Measurements from ENCODE around the gene DLG2. TPM values are rescaled to one million over a fixed set of nuclear protein-coding genes. Genes with fewer than 3 reads are reported as not detected.

The DLG2 gene
- total and polyA plus RNA-seq, 2 donors (not counting 3 experiments of a cell fraction or from before 2014, with no cell fraction given), result 0.15 to 1.1 TPM

- Histone ChIP-seq H3K27me3 (ENCODE audit: control insufficient read depth in 2 of 2, insufficient read depth in 2 of 2, low read length in 2 of 2) (no peaks in the 10 kb centered on the region), H4K20me1 (replicated peaks; ENCODE audit: control insufficient read depth, extremely low read depth, insufficient read depth, low read length) (no peaks in the 10 kb centered on the region), H2AFZ (ENCODE audit: low read depth, low read length) (no peak overlapping the region), H3K79me2 (ENCODE audit: control insufficient read depth, insufficient read depth, low read length) (no peaks in the 10 kb centered on the region), H3K4me3 (replicated peaks in 1 of 3; ENCODE audit: insufficient read depth in 1 of 3, low read depth in 1 of 3, low read length in 3 of 3) (no peak overlapping the region), H3K4me1 (ENCODE audit: control insufficient read depth, extremely low read depth, insufficient read depth, low read length) (no peaks in the 10 kb centered on the region), H3K36me3 (ENCODE audit: control insufficient read depth in 2 of 2, extremely low read depth in 1 of 2, insufficient read depth in 2 of 2, low read length in 2 of 2) (no peaks in the 10 kb centered on the region), H3K27ac (ENCODE audit: insufficient read depth, low read depth, low read length) (no peak overlapping the region), H3K4me2 (ENCODE audit: insufficient read depth, low read length) (no peak overlapping the region), H3K9ac (replicated peaks; ENCODE audit: extremely low read depth, insufficient read depth, low read length) (no peak overlapping the region), H3K9me3 (replicated peaks; ENCODE audit: control insufficient read depth, insufficient read depth, low read length) (peaks cover 3% of the 10 kb centered on the region), H3K9me1 (replicated peaks; ENCODE audit: control insufficient read depth, extremely low read depth, insufficient read depth, low read length) (no peaks in the 10 kb centered on the region)
- no peak for FAIRE-seq
- ChIA-PET POLR2A (no interaction called here), CTCF (no interaction called here)
- dilution Hi-C loops (cut with MboI; ENCODE audit: extremely low pct_ligation_motif_present, low sequenced_read_pairs), result no loop called here
- DNase-seq (ENCODE audit: low read depth, low spot score), result no peak
- intact Hi-C loops (cut with micrococcal nuclease), result no loop called here
- no TSS peak for BruUV-seq (replicated peaks)
- no peak for TF ChIP-seq JUN (IDR thresholded peaks at IDR 0.05; ENCODE audit: borderline replicate concordance, insufficient read depth, insufficient read length, low read depth)
- no peak for TF ChIP-seq GATA2 (IDR thresholded peaks at IDR 0.05; ENCODE audit: insufficient read depth, insufficient read length, low read depth, low read length)
- no peak for TF ChIP-seq CTCF (IDR thresholded peaks at IDR 0.05; ENCODE audit: extremely low read depth in 1 of 2, insufficient read depth in 1 of 2, low read depth in 1 of 2, low read length in 2 of 2)
- TF ChIP-seq MAX (IDR thresholded peaks at IDR 0.05; ENCODE audit: insufficient read depth, insufficient read length), result no peak
- no peak for TF ChIP-seq POLR2AphosphoS5 (IDR thresholded peaks at IDR 0.05; ENCODE audit: insufficient read depth, low read depth, low read length)
- no peak for TF ChIP-seq MYC (IDR thresholded peaks at IDR 0.05; ENCODE audit: low read depth, low read length)
- no peak for TF ChIP-seq POLR2A (IDR thresholded peaks at IDR 0.05; ENCODE audit: low read depth, low read length)
- TF ChIP-seq EZH2 (IDR thresholded peaks at IDR 0.05; ENCODE audit: borderline replicate concordance, low read depth, low read length, severe bottlenecking), result no peak
- TF ChIP-seq FOS (IDR thresholded peaks at IDR 0.05; ENCODE audit: borderline replicate concordance, insufficient read depth, low read length), result no peak
These were observed 162.9 kb downstream of the DLG2 start for GRCh38 chr11:85464283-85464682.
